ENCODE results near the gene NPAS2.
A peak's percentile ranks its signal among the peaks of the same experiment; 100 is the strongest.

NPAS2 gene

DNA sequence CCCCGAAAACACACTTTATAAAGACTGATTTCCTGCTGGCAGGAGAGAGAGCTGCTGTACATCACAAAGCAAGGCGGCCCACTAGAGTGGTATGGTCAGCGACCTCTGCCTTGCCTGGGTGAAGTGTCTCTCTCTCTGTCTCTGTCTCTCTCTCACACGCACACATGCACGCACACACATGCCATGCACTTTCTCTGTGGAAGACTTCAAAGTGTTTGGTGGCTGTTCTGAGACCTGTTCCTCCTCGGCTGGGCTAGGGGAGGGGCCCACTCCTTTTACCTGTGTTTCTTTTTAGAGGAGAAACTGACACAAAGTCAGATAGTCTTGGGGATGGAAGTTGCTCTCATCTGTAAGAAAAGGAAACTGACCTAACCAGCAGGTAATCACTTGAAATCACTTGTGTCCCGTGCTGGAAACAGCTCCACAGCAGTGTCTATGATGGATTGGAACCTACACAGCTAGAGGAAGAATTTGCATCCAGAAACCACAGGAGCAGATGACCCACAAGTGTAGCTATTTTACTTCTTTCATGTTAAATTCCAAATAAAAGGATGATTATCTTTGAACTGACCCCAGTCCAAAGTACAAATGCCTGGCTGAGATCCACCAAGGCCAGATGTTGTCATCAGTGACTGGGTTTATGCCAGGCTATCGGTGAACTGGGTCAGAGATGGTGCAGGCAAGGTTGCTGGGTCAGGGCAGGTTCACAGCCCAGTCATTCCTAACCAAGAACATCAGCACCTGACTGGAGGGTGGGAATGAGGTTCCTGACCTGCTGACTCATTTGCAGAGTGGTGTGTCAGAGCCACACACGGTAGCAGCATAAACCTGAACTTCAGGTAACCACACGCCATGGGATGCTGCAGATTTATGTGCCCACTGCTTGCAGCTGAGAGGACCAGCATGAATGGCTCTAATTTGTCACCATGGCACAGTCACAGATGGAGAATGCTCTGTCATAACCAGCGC is 63.0 kb downstream of the NPAS2 start:
- DNase-seq, result no peak

- DNase-seq, result no peak
Measured at GRCh38 chr2:100884145-100884621, 64.2 kb downstream of the NPAS2 start.

DNA sequence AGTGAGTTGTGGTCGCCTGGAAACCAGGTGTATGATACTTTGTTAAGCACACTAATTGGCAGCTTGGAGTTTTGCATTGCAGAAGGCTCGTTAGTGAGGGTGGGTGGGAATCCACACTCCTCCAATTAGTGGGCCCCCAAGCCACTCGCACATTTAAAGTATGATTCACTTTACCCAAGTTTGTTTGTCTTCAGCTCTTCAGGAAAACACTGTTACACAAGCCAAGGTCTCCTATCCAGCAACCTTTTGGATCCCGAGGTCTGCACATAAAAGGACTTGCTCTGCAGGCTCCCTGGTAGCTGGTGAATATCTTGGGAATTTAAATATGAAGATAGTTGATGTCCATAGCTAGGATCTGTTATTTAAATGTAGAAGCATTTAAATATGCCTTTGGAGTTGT is 66.1 kb downstream of the NPAS2 start:
- DNase-seq, result no peak

DNA sequence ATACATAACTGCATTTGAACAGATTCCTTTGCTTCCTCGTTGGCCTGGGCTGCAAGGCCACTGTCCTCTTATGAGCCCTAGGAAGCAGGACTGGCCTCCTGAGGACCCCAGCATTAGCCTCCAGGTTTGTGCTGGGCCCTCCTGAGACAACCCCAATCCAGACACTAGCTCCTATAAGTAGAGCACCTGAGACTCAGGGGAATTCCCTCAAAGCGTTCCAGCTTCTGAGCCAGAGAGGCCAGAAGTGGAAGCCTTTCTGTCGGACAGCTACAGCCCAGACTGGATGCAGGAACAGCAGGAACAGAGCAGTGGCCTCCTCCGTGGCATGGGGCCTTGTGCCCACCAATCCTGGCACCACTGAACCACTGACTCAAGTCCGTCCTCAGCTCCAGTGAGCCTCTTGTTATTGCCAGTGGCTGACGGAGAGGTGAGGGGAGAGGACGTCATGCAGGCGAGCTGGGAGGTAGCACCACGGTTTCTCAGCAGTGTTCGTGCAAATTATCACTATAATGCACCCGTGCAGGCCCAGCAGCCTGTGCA is 67.2 kb downstream of the NPAS2 start:
- DNase-seq, result no peak

DNA sequence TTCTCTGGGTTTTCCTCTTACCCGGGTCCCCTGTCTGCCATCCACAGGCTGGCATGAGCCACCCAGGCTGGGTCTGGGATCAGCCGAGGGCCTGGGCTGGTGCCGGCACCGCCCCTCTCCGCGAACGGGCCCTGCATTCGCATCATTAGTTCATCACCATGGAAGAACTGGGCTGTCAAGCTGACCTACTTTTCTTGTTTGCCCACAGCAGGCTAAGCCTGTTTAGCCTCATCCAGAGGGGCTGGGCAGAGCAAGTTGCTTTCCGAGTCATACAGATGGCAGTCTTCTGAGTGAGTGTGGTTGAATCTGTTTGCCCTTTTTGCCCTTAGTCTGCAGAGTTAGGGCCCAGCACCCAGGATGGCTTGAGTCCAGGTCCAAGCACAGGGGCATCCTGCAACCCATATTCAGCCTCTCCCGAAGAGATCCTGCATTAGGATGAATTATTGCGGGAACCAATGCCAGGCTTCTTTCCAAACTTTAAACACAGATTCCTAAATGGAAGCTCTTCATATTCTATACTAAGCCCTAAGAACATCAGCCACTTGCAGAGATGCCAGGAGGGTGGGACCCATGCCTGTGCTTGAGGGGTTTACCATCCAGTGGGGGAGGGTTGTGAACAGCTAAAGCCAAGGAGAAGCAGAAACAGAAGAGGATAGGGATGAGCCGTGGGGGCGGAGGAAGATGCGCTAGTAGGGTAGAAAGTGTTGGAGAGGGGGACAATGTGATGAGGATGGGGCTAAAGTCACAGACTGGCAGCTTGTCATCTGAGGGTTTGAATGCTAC is 68.0 kb downstream of the NPAS2 start:
- peak in 7 of 14 donors; percentile 15 to 49 (median 35) for DNase-seq

- DNase-seq, result no peak
Measured at GRCh38 chr2:100888601-100889000, 68.7 kb downstream of the NPAS2 start.

DNA sequence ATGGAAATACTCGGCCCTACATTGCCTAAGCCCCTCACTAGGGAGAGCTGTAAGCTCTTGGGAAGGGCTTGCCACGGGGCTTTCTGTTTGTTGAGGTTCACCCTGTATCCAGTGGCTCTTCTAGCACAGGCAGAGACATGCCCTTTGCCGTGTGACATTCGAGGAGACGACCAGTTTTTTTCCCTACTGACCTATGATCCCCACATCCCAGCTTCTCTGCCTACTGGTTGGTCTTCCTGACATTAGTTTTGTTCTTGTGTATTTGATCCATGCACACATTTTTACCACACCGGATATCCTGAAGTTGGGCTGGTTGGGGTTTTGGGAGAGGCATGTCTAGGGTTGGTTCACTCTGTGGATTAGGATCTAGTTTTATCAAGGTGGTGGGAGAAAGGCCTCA is 69.3 kb downstream of the NPAS2 start:
- DNase-seq, result no peak

- DNase-seq, result no peak
Measured at GRCh38 chr2:100891906-100892642, 72.1 kb downstream of the NPAS2 start.

DNA sequence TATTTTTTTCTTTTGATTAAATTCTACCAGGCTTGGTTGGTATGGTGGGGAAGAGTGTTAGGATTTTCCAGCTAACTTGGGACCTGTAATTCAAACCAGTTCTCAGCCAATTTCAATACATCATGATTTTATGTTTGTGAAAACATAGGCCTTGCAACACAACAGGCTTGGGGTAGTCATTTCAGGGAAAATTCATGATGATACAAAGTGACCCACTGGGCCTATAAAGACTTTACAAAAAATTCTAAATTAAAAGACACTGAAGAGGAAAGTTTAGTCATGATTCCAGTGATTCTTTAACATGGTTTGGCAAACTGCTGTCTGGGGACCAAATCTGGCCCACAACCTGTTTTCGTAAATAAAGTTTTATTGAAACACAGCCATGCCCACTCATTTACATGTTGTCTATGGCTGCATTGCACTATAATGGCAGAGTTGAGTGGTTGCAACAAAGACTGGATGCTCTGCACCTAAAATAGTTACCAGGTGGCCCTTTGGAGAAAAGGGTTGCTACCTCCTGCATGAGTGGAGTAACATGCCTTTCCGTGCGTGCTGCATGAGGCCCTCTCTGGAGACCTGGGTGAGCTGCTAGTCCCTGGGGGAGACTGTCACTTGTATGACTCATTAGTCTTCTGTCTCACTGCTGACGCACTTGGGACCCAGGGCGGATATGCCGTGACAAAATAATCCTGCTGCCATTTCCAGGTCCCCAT is 73.6 kb downstream of the NPAS2 start:
- no peak for DNase-seq

DNA sequence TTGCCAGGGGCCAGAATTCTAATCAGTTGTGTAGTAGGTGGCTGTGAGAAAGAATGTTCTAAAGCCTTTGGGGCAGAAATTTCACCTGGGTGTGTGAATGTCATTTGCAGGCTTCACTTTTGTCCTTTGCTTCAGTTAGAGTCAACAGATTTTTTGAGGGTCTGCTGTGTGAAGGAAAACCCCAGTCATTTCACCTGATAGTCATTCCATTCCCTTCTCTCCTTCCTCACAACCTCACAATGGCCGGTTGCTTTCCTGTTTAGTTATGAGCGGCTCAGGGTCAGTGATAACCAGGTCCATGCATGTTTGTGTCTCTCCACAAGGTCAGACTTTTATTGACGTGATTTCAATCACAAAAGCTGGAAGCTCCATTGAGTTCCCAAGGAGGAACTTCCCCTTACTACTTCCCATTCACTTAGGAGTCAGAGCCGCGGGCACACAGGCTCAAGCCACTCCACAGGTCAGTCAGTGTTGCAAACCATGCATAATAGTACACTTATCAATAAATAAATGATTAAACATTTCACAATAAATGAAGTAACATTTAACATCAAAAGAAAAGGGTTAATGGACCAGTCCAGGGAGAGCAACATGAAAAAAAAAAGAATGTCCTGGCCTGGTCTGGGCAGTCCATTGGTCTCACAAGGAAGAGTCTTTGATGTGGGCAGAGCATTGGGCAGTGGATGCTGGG is 74.3 kb downstream of the NPAS2 start:
- no peak for DNase-seq

GRCh38 chr2:100894796-100895156 is 74.8 kb downstream of the NPAS2 start:
- no peak for DNase-seq

DNA sequence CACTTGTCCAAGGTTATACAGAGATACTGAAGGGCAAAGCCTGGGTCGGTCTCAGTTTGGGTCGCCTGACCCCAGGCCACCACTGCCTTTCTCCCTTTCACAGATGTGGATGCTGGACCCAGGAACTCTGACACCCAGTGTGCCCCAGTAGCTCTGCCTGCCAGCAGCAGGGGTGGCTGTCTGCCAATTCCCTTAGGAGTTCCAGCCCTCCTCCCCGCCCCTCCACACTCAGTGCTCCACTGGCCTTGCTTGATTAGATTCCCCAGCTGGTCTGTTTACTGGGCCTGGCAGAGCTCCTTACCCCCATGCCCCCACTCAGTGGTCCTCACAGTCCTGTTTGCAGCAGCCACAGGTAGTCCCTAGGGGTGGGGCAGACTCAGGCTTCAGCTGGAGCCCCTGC is 75.5 kb downstream of the NPAS2 start:
- DNase-seq, result peak in 9 of 14 donors; percentile 17 to 55 (median 32)

DNA sequence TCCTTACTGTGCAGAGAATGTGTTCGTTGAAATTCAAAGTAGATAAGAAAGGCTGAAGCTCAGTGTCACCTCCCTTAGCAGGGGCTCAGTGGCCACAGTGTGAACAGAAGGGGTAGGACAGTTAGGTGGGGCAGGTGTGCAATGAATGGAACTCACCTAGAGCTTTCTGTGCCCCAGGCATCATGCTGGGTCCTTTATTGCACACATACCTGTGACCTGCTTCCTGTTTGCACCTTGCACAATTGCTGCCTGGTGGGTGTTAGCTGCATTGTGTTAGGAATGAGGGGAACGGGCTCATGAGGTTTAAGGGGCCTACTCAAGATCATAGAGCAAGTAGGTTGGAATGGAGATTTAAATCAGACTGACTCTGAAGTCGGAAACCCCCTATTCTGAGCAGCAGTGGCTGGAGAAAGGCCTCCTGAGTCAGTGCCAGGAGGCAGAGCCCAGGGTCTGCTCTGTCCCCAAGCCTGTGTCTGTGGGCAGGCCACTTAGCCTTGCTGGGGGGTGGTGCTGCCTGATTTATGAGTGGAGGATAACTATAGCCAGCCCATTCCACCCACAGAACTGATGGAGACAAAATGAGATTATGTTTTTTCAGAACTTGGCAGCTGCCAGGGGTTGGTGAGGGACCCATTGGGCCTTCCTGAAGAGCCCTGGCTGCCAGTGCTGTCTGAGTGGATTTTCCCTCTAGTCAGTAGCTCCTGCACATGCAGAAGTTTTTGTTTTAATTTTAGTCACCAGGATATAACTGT is 76.2 kb downstream of the NPAS2 start:
- DNase-seq, result peak in 2 of 14 donors; percentile 15 to 39

- DNase-seq, result no peak
Measured at GRCh38 chr2:100898035-100898665, 78.2 kb downstream of the NPAS2 start.

DNA sequence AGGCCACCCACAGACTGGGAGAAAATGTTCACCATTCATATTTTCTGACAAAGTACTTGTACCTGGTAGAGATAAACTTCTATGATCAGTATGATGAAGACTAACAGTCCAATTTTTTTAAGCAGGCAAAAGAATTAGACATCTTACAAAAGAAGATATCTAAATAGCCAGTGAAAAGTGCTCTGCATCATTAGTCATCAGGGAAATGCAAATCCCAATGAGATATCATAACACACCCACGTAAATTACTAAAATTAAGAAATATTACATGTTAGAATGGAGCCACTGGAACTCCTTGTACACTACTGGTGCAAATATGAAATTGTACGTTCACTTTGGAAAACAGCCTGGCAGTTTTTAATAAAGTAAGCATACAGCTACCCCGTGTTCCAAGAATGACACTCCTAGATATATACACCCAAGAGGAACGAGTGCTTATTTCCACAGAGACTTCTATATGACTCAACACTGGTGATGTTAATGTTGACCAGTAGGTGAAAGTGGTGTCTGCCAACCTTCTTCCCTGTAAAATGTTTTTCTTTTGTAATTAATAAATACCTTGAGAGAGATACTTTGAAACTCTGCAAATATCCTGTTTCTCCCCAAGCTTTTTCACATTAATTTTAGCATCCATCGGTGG is 80.3 kb downstream of the NPAS2 start:
- no peak for DNase-seq

GRCh38 chr2:100902817-100903405 is 83.0 kb downstream of the NPAS2 start:
- DNase-seq, result no peak

DNA sequence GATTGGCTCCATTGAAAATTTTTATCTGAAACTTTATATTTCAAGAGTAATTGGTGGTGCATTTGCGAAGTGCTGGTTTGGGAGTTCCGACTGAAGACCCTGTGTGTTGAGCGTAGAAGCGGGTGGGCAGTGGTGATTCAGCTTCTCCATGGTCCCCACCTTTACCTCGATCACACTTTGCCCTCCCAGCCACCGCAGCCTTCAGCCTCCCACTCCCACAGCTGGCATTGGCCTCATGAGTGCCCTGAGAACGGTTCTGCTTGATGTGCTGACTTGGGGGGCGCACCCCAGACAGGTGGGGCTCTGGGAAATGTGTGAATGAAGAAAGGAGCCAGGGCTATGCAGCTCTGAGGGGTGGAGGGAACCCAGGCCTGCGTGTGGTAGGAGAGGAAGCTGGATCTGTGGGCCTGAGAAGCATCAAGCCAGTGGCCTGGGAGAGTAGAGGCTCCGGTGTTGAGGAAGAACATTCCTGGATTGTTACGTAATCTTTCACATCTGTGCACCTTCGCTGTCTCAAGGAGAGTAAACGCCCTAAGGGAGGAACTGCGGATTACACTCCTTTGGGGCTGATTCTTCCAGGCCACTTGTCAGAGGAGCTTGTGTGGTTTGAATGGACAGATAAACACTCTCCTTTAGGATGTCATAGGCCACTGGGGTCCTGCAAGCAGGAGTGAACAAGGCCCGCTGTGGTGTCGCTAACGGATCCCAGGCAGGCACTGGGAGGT is 83.8 kb downstream of the NPAS2 start:
- no peak for DNase-seq

GRCh38 chr2:100905132-100905805 is 85.3 kb downstream of the NPAS2 start:
- no peak for DNase-seq
